GM12891 (cell line): ENCODE results near the gene RFNG.

Experiments used
- POLR2A ChIP-seq: IDR thresholded peaks from 2 replicates; pipeline ENCODE4 v1.6.1; 2011; ENCODE audit warnings: low read depth, low read length, control low read depth
- POLR2AphosphoS5 ChIP-seq: IDR thresholded peaks from 2 replicates; pipeline ENCODE4 v1.6.1; 2011; ENCODE audit warnings: low read depth, low read length, control low read depth
- POU2F2 ChIP-seq: IDR thresholded peaks from 2 replicates; pipeline ENCODE4 v1.6.1; 2011; ENCODE audit warnings: low read depth, mild to moderate bottlenecking, control low read depth, low read length, moderate library complexity
- TAF1 ChIP-seq: IDR thresholded peaks from 2 replicates; pipeline ENCODE4 v1.6.1; 2011; ENCODE audit warnings: low read depth, low read length, control low read depth

- TF ChIP-seq POLR2AphosphoS5 (no peak), POLR2A (no peak), TAF1 (no peak), POU2F2 (no peak)
Observed at GRCh38 chr17:82046903-82047302, 4.7 kb downstream of the RFNG start.
